Brain microvascular endothelial cell (primary cell): ENCODE results near the gene CHPF.

ENCODE experiments used
- DNase-seq: peaks from one replicate; pipeline ENCODE4 v3.0.0-alpha.2; 2020
- H3K27ac ChIP-seq: fragments of 250-450 bp; sonication (Bioruptor Pico); 2 replicates; pipeline ENCODE4 v1.5.1; 2020; ENCODE audit warnings: mild to moderate bottlenecking, moderate library complexity
- H3K27me3 ChIP-seq: fragments of 250-450 bp; sonication (Bioruptor Pico); replicated peaks from 2 replicates; pipeline ENCODE4 v1.5.1; 2020; ENCODE audit warnings: mild to moderate bottlenecking
- H3K36me3 ChIP-seq: fragments of 250-450 bp; sonication (Bioruptor Pico); replicated peaks from 2 replicates; pipeline ENCODE4 v1.5.1; 2020; ENCODE audit warnings: mild to moderate bottlenecking
- H3K4me3 ChIP-seq: 2 replicates; pipeline ENCODE4 v1.5.1; 2011; ENCODE audit warnings: low read depth, mild to moderate bottlenecking, control low read depth, low read length, moderate library complexity
- in situ Hi-C: cut with HindIII; loops from 2 replicates; pipeline ENCODE4 v1.10.0; 2017; ENCODE audit warnings: low sequenced_read_pairs, low pct_ligation_motif_present
- TF ChIP-seq, protein P1 (sequence below): IDR thresholded peaks from 2 replicates; pipeline ENCODE4 v1.5.1; 2011; ENCODE audit warnings: low read depth, mild to moderate bottlenecking, moderate library complexity, low read length, control low read depth, inconsistent platforms; ENCODE audit errors: missing control alignments

Gene CHPF

DNA sequence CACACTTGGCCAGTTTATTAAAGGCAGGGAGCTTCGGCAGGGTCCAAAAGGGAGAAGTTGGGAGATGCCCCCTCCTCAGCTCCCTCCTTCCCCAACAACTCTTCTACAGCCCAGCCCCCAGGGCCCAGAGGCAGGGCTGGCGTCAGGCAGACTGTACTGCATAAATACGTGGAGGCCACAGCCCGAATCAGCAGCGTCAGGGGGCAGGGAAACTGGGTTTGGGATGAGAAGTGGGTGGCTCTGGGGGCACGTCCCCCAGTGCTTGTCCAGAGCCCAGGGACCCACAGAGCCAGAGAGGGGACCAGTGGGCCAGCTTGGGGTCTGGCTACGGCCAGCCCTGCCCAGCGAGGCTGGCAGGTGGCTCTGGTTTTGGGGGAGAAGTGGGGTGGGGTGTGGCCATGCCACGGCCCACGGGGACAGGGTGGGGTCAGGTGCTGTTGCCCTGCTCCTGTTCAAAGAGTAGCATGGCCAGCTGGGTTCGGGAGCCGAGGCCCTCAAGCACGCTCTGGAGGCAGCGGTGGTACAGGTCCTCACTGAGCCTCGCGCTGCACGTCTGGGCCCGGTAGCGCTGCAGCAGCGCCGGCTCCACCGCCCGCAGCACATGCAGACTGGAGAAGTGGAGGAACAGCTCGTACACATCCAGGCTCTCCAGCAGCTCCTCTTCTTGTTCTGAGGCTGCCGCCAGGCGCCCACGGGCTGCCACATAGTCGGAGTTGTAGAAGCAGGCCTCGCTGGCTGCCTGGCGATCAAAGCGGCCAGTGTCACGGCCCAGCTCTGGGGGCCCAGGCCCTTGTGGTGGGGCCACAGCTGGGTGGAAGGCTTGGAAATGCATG, 4.4 kb downstream of the CHPF start:
- in situ Hi-C loops = no loop called here
- no peak for DNase-seq
- Histone ChIP-seq H3K4me3 (no peak overlapping the region), H3K36me3 (peaks cover 26% of the 10 kb centered on the region), H3K27ac (no peak overlapping the region), H3K27me3 (no peaks in the 10 kb centered on the region)
- TF ChIP-seq, protein P1, sequence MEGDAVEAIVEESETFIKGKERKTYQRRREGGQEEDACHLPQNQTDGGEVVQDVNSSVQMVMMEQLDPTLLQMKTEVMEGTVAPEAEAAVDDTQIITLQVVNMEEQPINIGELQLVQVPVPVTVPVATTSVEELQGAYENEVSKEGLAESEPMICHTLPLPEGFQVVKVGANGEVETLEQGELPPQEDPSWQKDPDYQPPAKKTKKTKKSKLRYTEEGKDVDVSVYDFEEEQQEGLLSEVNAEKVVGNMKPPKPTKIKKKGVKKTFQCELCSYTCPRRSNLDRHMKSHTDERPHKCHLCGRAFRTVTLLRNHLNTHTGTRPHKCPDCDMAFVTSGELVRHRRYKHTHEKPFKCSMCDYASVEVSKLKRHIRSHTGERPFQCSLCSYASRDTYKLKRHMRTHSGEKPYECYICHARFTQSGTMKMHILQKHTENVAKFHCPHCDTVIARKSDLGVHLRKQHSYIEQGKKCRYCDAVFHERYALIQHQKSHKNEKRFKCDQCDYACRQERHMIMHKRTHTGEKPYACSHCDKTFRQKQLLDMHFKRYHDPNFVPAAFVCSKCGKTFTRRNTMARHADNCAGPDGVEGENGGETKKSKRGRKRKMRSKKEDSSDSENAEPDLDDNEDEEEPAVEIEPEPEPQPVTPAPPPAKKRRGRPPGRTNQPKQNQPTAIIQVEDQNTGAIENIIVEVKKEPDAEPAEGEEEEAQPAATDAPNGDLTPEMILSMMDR = no peak

DNA sequence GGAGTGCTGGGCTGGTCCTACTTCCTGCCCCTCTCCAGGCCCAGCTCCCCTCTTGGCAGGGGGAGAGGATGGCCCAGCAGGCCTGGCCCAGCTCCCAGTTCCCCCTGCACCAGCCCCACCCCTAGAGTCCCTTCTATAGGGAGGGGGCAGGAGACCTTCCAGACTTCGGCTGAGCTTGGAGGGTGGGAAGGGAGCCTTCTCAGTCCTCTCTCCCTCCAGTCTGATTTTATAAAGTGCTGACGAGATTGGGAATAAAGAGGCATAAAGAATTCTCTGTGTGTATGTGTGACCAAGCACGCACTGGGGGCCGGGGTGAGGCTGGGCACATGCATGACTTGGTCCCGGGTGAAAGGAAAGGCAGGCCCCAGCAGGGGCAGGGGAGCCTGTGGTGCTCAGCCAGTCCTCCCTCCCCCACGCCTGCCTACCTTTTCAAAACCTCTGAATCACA, 5.1 kb downstream of the CHPF start:
- Histone ChIP-seq H3K36me3 (peaks cover 26% of the 10 kb centered on the region), H3K27me3 (no peaks in the 10 kb centered on the region), H3K27ac (no peak overlapping the region), H3K4me3 (no peak overlapping the region)
- no peak for DNase-seq
- in situ Hi-C loops = no loop called here
- TF ChIP-seq, protein P1 = no peak

DNA sequence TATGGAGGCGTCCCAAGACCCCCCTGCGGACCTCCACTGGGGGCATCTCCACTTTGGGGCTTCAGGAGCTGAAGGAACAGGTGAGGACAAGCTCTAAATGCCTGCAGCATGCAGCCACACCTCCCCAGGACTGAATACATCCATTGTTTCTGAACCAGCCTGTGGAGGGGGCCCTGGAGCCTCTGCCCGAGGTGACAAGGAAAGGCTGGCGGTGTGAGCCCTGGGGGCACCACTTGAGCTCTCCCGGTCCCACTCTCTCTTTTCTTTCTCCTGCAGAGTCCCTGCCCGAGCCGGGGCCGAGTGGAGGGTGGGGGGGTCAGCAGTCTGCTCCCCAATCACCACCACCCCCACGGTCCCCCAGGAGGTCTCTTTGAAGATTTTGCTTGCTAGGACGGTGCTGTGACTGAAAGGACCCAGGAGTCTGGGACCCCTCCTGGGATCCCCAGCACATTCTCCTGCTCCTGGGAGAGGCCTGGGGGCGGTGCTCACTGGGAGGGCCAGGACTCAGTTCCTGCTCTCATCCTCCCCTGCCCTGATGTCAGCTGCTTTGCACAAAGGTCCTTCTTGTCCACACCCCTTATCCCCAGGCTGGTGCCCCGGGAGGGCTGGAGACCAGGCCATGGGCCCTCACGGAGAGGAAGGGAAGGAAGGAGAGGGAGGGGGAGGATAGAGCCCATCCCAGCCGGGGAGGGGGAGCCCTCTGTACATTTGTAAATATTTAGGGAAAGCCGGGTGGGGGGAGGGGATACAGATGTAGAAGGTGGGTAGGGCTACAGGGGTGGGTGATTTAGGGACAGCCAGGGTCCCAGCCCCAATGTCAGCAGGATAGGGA, 5.7 kb downstream of the CHPF start:
- no peaks in the 10 kb centered on the region for H3K27me3 ChIP-seq
- TF ChIP-seq, protein P1 = no peak
- in situ Hi-C loops = no loop called here

DNA sequence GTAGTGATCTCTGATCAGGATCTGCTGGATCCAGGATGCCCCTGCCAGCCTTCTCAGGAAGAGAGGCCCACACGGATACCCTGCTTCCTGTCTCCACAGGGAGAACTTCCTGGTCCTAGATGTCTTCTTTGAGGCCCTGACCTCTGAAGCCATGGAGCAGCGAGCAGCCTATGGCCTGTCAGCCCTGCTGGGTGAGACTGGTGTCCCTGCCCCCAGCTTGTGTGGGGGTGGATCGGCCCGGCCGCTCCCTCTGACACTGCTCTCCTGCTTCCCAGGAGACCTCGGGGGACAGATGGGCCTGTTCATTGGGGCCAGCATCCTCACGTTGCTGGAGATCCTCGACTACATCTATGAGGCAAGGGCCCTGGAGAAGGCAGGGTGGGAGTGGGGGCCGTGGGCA, 6.6 kb downstream of the CHPF start:
- DNase-seq = no peak
- Histone ChIP-seq H3K4me3 (no peak overlapping the region), H3K27me3 (no peaks in the 10 kb centered on the region), H3K36me3 (peaks cover 26% of the 10 kb centered on the region), H3K27ac (no peak overlapping the region)
- in situ Hi-C loops = no loop called here
- TF ChIP-seq, protein P1 = no peak

More for the DNA sequence above, 5.7 kb downstream of the CHPF start:
- H3K27ac ChIP-seq = no peak overlapping the region
- peaks cover 26% of the 10 kb centered on the region for H3K36me3 ChIP-seq
- DNase-seq = no peak
- H3K4me3 ChIP-seq = no peak overlapping the region

DNA sequence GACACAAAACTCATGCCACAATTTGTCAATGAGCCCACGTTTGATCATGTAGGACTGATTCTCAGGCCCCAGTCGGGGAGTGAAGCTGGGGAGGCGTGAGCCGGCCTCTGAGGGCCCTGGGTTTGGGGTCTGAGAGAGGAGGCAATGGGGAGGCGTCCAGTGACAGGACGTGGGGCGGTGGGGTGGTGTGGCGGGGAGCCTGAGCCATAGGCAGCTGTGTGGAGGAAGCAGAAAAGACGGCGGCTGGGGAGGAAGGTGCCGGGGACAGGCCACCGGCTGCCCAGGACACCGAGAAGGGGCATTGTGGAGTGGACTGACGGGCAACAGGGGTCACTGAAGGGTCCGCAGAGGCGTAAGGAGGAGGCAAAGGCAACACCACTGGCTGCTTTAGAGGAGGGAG, 7.2 kb downstream of the CHPF start:
- in situ Hi-C loops = no loop called here
- Histone ChIP-seq H3K27me3 (no peaks in the 10 kb centered on the region), H3K27ac (no peak overlapping the region)

More for the DNA sequence above, 7.2 kb downstream of the CHPF start:
- Histone ChIP-seq H3K4me3 (no peak overlapping the region), H3K36me3 (peaks cover 26% of the 10 kb centered on the region)
- DNase-seq = no peak
- TF ChIP-seq, protein P1 = no peak
